ENCODE results near the gene TNIP3. TPM values are rescaled to one million over a fixed set of nuclear protein-coding genes. Genes with fewer than 3 reads are reported as not detected.

The TNIP3 gene
- total and polyA plus RNA-seq, 2 of the 4 experiments (the other 2 are of a cell fraction), result 0.10 to 0.18 TPM

- Histone ChIP-seq H4K8ac (ENCODE audit: low read depth in 2 of 2, low read length in 2 of 2) (peak overlapping the region; percentile 2 to 87; a peak in 2 of 4 replicates), H4K5ac (ENCODE audit: low read depth, low read length) (peak overlapping the region; percentile 15; the same call in 1 of the 2 replicates), H2BK15ac (ENCODE audit: low read depth, low read length) (0 out of 3 replicates have a peak overlapping the region, but pooled peaks have one; percentile 12), H3K4ac (ENCODE audit: low read depth, low read length) (peak overlapping the region; percentile 30; the same call in 1 of the 2 replicates), H3K56ac (ENCODE audit: extremely low read depth, insufficient read depth, low read length) (no peak overlapping the region), H2BK5ac (ENCODE audit: low read depth, low read length, poor library complexity, severe bottlenecking) (no peak overlapping the region), H3K14ac (replicated peaks; ENCODE audit: low read depth, low read length) (0 out of 2 replicates have a peak overlapping the region, but pooled peaks have one; percentile 38), H2BK120ac (ENCODE audit: low read depth, low read length) (peak overlapping the region; percentile 41), H3K36me3 (ENCODE audit: control insufficient read depth, insufficient read depth, low read length) (no peaks in the 10 kb centered on the region), H3K4me1 (ENCODE audit: control insufficient read depth, insufficient read depth, low read length) (no peaks in the 10 kb centered on the region), H3K27ac (ENCODE audit: insufficient read depth, low read length) (no peak overlapping the region), H3K4me3 (ENCODE audit: insufficient read depth, low read depth, low read length) (peak overlapping the region; percentile 40), H2AFZ (replicated peaks; ENCODE audit: low read length, poor library complexity) (peak overlapping the region; percentile 72), H3K9me1 (ENCODE audit: insufficient read depth, low read length) (no peaks in the 10 kb centered on the region), H3K27me3 (ENCODE audit: control insufficient read depth, insufficient read depth, low read length) (no peaks in the 10 kb centered on the region), H3K9ac (ENCODE audit: low read depth, low read length) (peak overlapping the region; percentile 36; the same call in 1 of the 2 replicates), H2BK20ac (ENCODE audit: low read depth, low read length) (no peak overlapping the region), H2AK9ac (replicated peaks; ENCODE audit: low read depth, low read length, poor library complexity) (no peak overlapping the region), H4K20me1 (ENCODE audit: insufficient read depth, low read length) (no peaks in the 10 kb centered on the region), H3K18ac (ENCODE audit: low read depth, low read length) (peak overlapping the region; percentile 8; the same call in 1 of the 2 replicates), H2AK5ac (ENCODE audit: low read depth, low read length) (no peak overlapping the region), H3K79me1 (ENCODE audit: low read depth in 1 of 2, low read length in 2 of 2) (no peaks in the 10 kb centered on the region), H4K91ac (ENCODE audit: insufficient read depth, low read depth, low read length) (peak overlapping the region; percentile 20), H3K4me2 (ENCODE audit: low read depth, low read length) (peak overlapping the region; percentile 82), H3K23ac (ENCODE audit: low read depth, low read length) (peak overlapping the region; percentile 11; the same call in 1 of the 2 replicates), H3K9me3 (ENCODE audit: control insufficient read depth, insufficient read depth, low read length) (no peaks in the 10 kb centered on the region)
- BruUV-seq (replicated peaks), result no TSS peak
- CTCF ChIA-PET, result interaction anchor here (1.0 kb wide), 1 partner anchor 10 kb away, joined by 4 read pairs; no protein-coding TSS in a partner anchor
- WGBS, 2 experiments (ENCODE audit: extremely low coverage in 2 of 2, insufficient read length in 1 of 2), result 3% methylated on average over 12 of the region's 32 CpGs; no CpG with 5 or more reads in 1 of the 2 experiments
- intact Hi-C loops (cut with micrococcal nuclease), result no loop called here
- dilution Hi-C loops (cut with HindIII; ENCODE audit: low sequenced_read_pairs, unreplicated experiment), result no loop called here
- TF ChIP-seq SMC3 (IDR thresholded peaks at IDR 0.05; ENCODE audit: low read depth, low read length) (no peak), CEBPB (IDR thresholded peaks at IDR 0.05; ENCODE audit: low read depth, low read length) (peak; percentile 73)
- POLR2A ChIA-PET (ENCODE audit: unreplicated experiment), result no interaction called here
- in situ Hi-C loops (cut with MboI; ENCODE audit: low sequenced_read_pairs), result no loop called here
- ATAC-seq (ENCODE audit: low read depth), result peak; percentile 69
- DNase-seq, result peak; percentile 15
Measured at GRCh38 chr4:121156822-121157769, 7.0 kb downstream of the TNIP3 start.
